ENCODE results near the gene VPS11. TPM values are rescaled to one million over a fixed set of nuclear protein-coding genes. Genes with fewer than 3 reads are reported as not detected.

The VPS11 gene
- polyA plus RNA-seq, 1 experiment: 15.9 TPM

DNA sequence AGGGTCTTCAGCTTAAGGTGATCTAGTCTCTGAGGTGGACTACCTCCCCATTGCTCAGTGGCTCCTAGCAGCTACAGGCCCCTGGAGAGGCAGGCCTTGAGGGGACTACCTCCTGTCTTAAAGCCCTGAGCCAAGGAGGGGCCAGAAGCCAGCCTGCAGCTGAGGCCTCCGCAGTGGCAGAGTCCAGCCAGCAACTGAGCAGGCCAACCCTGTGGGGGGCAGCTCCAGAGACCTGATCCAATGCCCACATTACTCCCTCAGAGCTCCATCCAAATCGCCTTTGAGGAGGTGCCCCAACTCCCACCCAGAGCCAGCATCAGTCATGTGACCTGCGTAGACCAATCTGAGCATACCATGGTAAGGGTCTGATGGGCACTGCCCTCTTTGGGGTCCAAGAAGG, 42.2 kb downstream of the VPS11 start:
- TF ChIP-seq CTCF (IDR thresholded peaks at IDR 0.05; ENCODE audit: insufficient read depth, low read depth, low read length): no peak
- CTCF ChIA-PET: interaction anchor here (1.1 to 3.2 kb wide), 4 partner anchors 10 to 97 kb away, joined by 3 to 11 read pairs (median 4); partner anchors contain the start of gene CBL
- POLR2A ChIA-PET: no interaction called here
- Histone ChIP-seq H3K36me3 (ENCODE audit: control insufficient read depth, insufficient read depth, low read length) (peaks cover 23% of the 10 kb centered on the region), H3K4me3 (ENCODE audit: low read depth, low read length) (no peak overlapping the region), H3K27me3 (ENCODE audit: control insufficient read depth, insufficient read depth, low read length) (no peaks in the 10 kb centered on the region)
- DNase-seq (ENCODE audit: low read depth): no peak

- TF ChIP-seq CTCF (IDR thresholded peaks at IDR 0.05; ENCODE audit: insufficient read depth, low read depth, low read length): no peak
- H3K27me3 ChIP-seq (ENCODE audit: control insufficient read depth, insufficient read depth, low read length): no peaks in the 10 kb centered on the region
- DNase-seq (ENCODE audit: low read depth): no peak
- peaks cover 23% of the 10 kb centered on the region for H3K36me3 ChIP-seq (ENCODE audit: control insufficient read depth, insufficient read depth, low read length)
- no peak overlapping the region for H3K4me3 ChIP-seq (ENCODE audit: low read depth, low read length)
- CTCF ChIA-PET: interaction anchor here (1.2 to 3.2 kb wide), 2 partner anchors 9 to 96 kb away, joined by 4 to 11 read pairs; partner anchors contain the start of gene CBL
- POLR2A ChIA-PET: no interaction called here
Observed at GRCh38 chr11:119110439-119110838, 42.8 kb downstream of the VPS11 start.

DNA sequence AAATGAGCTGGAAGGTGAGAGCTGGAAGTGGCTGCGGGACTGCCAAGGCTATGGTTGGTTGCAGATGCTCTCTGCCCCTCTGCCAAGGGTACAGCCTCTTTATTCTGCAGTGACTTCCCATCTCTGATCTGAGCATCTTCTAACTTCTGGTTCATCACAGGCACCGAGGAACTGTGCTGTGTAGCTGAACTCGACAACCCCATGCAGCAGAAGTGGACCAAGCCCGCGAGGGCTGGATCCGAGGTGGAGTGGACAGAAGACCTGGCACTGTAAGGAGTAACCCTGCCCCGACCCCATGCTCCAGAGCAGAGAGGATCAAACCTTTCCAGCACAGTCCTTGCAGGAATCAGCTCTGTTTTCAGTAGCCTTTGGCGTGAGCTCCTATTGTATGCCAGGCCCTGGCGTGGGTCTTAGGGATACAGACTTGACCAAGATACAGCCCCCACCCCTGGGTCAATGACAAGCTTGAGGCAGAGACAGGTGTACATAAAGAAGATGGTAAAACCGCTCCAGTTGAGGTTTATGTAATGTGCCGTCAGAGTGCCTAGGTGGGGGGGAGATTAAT, 43.8 kb downstream of the VPS11 start:
- CTCF ChIA-PET: interaction anchor here (1.0 to 3.2 kb wide), 4 partner anchors 8 to 23 kb away, joined by 3 to 11 read pairs (median 3); a partner anchor contains a TSS
- Histone ChIP-seq H3K27me3 (ENCODE audit: control insufficient read depth, insufficient read depth, low read length) (no peaks in the 10 kb centered on the region), H3K36me3 (ENCODE audit: control insufficient read depth, insufficient read depth, low read length) (peaks cover 25% of the 10 kb centered on the region), H3K4me3 (ENCODE audit: low read depth, low read length) (no peak overlapping the region)
- POLR2A ChIA-PET: no interaction called here
- DNase-seq (ENCODE audit: low read depth): no peak
- no peak for TF ChIP-seq CTCF (IDR thresholded peaks at IDR 0.05; ENCODE audit: insufficient read depth, low read depth, low read length)

DNA sequence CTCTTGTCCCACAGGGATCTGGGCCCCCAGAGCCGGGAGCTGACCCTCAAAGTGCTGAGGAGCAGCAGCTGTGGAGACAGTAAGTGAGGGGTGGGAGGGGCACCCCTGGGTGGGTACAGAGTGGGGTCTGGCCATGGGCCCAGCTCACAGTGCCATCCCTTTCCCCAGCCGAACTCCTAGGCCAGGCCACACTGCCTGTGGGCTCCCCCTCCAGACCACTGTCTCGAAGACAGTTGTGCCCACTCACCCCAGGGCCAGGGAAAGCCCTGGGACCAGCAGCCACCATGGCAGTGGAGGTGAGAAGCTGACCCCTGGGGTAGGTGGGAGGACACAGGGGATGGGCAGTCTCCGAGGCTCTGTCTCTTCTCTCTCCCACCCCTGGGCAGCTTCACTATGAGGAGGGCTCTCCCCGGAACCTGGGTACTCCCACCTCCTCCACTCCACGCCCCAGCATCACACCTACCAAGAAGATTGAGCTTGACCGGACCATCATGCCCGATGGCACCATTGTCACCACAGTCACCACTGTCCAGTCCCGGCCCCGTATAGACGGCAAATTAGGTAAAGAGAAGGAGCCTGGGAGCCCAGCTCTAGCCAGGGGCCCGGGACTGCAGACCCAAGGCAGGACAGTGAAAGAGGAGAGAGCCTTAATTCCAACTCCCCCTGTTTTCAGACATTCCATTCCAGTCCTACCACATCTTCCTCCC, 44.8 kb downstream of the VPS11 start:
- ChIA-PET CTCF (interaction anchor here (1.0 to 3.2 kb wide), 3 partner anchors 7 to 209 kb away, joined by 3 to 11 read pairs (median 3); no protein-coding TSS in a partner anchor), POLR2A (interaction anchor here (0.6 kb wide), 1 partner anchor 18 kb away, joined by 3 read pairs; no protein-coding TSS in a partner anchor)
- H3K4me3 ChIP-seq (ENCODE audit: low read depth, low read length): no peak overlapping the region
- no peak for TF ChIP-seq CTCF (IDR thresholded peaks at IDR 0.05; ENCODE audit: insufficient read depth, low read depth, low read length)
- H3K36me3 ChIP-seq (ENCODE audit: control insufficient read depth, insufficient read depth, low read length): peaks cover 25% of the 10 kb centered on the region
- DNase-seq (ENCODE audit: low read depth): no peak
- H3K27me3 ChIP-seq (ENCODE audit: control insufficient read depth, insufficient read depth, low read length): no peaks in the 10 kb centered on the region

- H3K36me3 ChIP-seq (ENCODE audit: control insufficient read depth, insufficient read depth, low read length): peaks cover 25% of the 10 kb centered on the region
- POLR2A ChIA-PET: no interaction called here
- CTCF ChIA-PET: no interaction called here
Observed at GRCh38 chr11:119113716-119114115, 46.1 kb downstream of the VPS11 start.

More at GRCh38 chr11:119113716-119114115, 46.1 kb downstream of the VPS11 start:
- Histone ChIP-seq H3K27me3 (ENCODE audit: control insufficient read depth, insufficient read depth, low read length) (no peaks in the 10 kb centered on the region), H3K4me3 (ENCODE audit: low read depth, low read length) (no peak overlapping the region)
- DNase-seq (ENCODE audit: low read depth): no peak
- TF ChIP-seq CTCF (IDR thresholded peaks at IDR 0.05; ENCODE audit: insufficient read depth, low read depth, low read length): no peak

Data from BJ (cell line).